A549 (cell line): Measurements from ENCODE around the gene LDLRAD4. TPM values are rescaled to one million over a fixed set of nuclear protein-coding genes. Genes with fewer than 3 reads are reported as not detected.

Source experiments
- ATAC-seq, 2 experiments: fragments of 200-7000 bp in 1 of 2; fragments of >200 bp in 1 of 2; cut with Nextera tagmentation in 1 of 2; cut with Tn5 transposase in 1 of 2; 3 replicates each; pipeline versions ENCODE4 v1.8.0 to v1.9.1; 2018 to 2020; ENCODE audit warnings: mild to moderate bottlenecking in 1 of 2, moderate library complexity in 1 of 2
- CTCF ChIA-PET: fragments of 300-600 bp; sonication (Branson Sonifier 250); formaldehyde crosslinking; extraction: SDS; loops from one replicate; lab custom pipeline; 2021; ENCODE audit warnings: antibody characterized with exemption, inconsistent platforms; lab: Yijun Ruan, JAX
- POLR2A ChIA-PET: fragments of 350-600 bp; formaldehyde crosslinking; extraction: SDS; loops from one replicate; lab custom pipeline; 2021; ENCODE audit warnings: antibody characterized with exemption, inconsistent platforms; lab: Yijun Ruan, JAX
- DNase-seq, 2 experiments: peaks; one replicate each; pipeline versions ENCODE4 v3.0.0 to v3.0.0-alpha.2; 2011 to 2016; ENCODE audit warnings: low read depth in 1 of 2, low spot score in 1 of 2
- FAIRE-seq: peaks from 2 replicates; lab custom pipeline; 2011; peaks lifted over from hg19 to GRCh38; lab: Jason Lieb, UNC
- H3K27ac ChIP-seq, 2 experiments: fragments of >200 bp; sonication (Bioruptor Twin); formaldehyde crosslinking; 3 replicates each; pipeline ENCODE4 v1.5.1; 2016 to 2017
- H3K4me1 ChIP-seq: fragments of >200 bp; sonication (Bioruptor Twin); formaldehyde crosslinking; 3 replicates; pipeline ENCODE4 v1.6.1; 2016
- H3K4me2 ChIP-seq: fragments of >200 bp; sonication (Bioruptor Twin); formaldehyde crosslinking; 3 replicates; pipeline ENCODE4 v1.6.1; 2016
- H3K4me3 ChIP-seq: fragments of >200 bp; sonication (Bioruptor Twin); formaldehyde crosslinking; 3 replicates; pipeline ENCODE4 v1.5.1; 2016
- H3K9me3 ChIP-seq: fragments of >200 bp; sonication (Bioruptor Twin); formaldehyde crosslinking; 3 replicates; pipeline ENCODE4 v1.6.1; 2016
- BHLHE40 ChIP-seq: IDR thresholded peaks from 2 replicates; pipeline ENCODE4 v1.6.1; 2012; ENCODE audit warnings: low read depth, low read length, inconsistent platforms
- CBX2 ChIP-seq: fragments of 200-600 bp; sonication (generic); IDR thresholded peaks from 2 replicates; pipeline ENCODE4 v1.6.1; 2016; ENCODE audit warnings: low read depth, mild to moderate bottlenecking, borderline replicate concordance
- CHD2 ChIP-seq: fragments of 150-350 bp; IDR thresholded peaks from 2 replicates; pipeline ENCODE4 v1.6.1; 2014; ENCODE audit warnings: low read length; ENCODE audit not compliant: partially characterized antibody
- EHMT2 ChIP-seq: fragments of 200-600 bp; sonication (generic); IDR thresholded peaks from 2 replicates; pipeline ENCODE4 v1.6.1; 2016; ENCODE audit warnings: antibody characterized with exemption, low read depth, mild to moderate bottlenecking, moderate library complexity
- ESRRA ChIP-seq: fragments of 150-350 bp; IDR thresholded peaks from 2 replicates; pipeline ENCODE4 v1.6.1; 2014; ENCODE audit warnings: mild to moderate bottlenecking, low read length, borderline replicate concordance
- FOXS1 ChIP-seq: fragments of 250-450 bp; sonication (Bioruptor Pico); IDR thresholded peaks from 2 replicates; pipeline ENCODE4 v1.5.0; 2020; ENCODE audit warnings: mild to moderate bottlenecking, moderate library complexity
- HDAC2 ChIP-seq: fragments of 200-600 bp; sonication (generic); IDR thresholded peaks from 2 replicates; pipeline ENCODE4 v1.6.1; 2016
- HEYL ChIP-seq: fragments of 250-450 bp; sonication (Bioruptor Pico); IDR thresholded peaks from 2 replicates; pipeline ENCODE4 v1.8.0; 2021; ENCODE audit warnings: mild to moderate bottlenecking, moderate library complexity
- HOXB5 ChIP-seq: fragments of 250-450 bp; sonication (Bioruptor Pico); IDR thresholded peaks from 2 replicates; pipeline ENCODE4 v1.5.0; 2020; ENCODE audit warnings: mild to moderate bottlenecking, moderate library complexity
- JUNB ChIP-seq: fragments of >200 bp; sonication (Bioruptor Twin); formaldehyde crosslinking; IDR thresholded peaks from 2 replicates; pipeline ENCODE4 v1.6.1; 2016
- KDM5A ChIP-seq: fragments of 200-600 bp; sonication (generic); IDR thresholded peaks from 2 replicates; pipeline ENCODE4 v1.6.1; 2016; ENCODE audit warnings: antibody characterized with exemption, mild to moderate bottlenecking
- MAZ ChIP-seq: fragments of 150-350 bp; IDR thresholded peaks from 2 replicates; pipeline ENCODE4 v1.6.1; 2014; ENCODE audit warnings: antibody characterized with exemption, low read depth, low read length, borderline replicate concordance
- PHF8 ChIP-seq: fragments of 200-600 bp; sonication (generic); IDR thresholded peaks from 2 replicates; pipeline ENCODE4 v1.6.1; 2016; ENCODE audit warnings: low read depth, mild to moderate bottlenecking, antibody characterized with exemption, moderate library complexity, borderline replicate concordance
- POLR2AphosphoS2 ChIP-seq: conservative IDR thresholded peaks from 2 replicates; pipeline ENCODE4 v1.6.1; 2012; ENCODE audit warnings: low read length, improper control_type of control experiment, inconsistent platforms
- RAD21 ChIP-seq, 2 experiments: fragments of >200 bp in 1 of 2; sonication (Bioruptor Twin) in 1 of 2; formaldehyde crosslinking in 1 of 2; IDR thresholded peaks in 1 of 2; conservative IDR thresholded peaks in 1 of 2; 2 replicates in 1 of 2; 3 replicates in 1 of 2; pipeline ENCODE4 v1.6.1; 2012 to 2018; ENCODE audit warnings: inconsistent platforms in 1 of 2
- RCOR1 ChIP-seq: fragments of 150-350 bp; IDR thresholded peaks from 2 replicates; pipeline ENCODE4 v1.6.1; 2014; ENCODE audit warnings: antibody characterized with exemption, low read length, low read depth
- RFX5 ChIP-seq: fragments of 450-650 bp; IDR thresholded peaks from 2 replicates; pipeline ENCODE4 v1.7.1; 2014; ENCODE audit warnings: antibody characterized with exemption, mild to moderate bottlenecking, moderate library complexity
- RNF2 ChIP-seq: fragments of 200-600 bp; sonication (generic); IDR thresholded peaks from 2 replicates; pipeline ENCODE4 v1.6.1; 2016; ENCODE audit warnings: low read depth, mild to moderate bottlenecking, antibody characterized with exemption, moderate library complexity, borderline replicate concordance
- TFCP2L1 ChIP-seq: fragments of 250-450 bp; sonication (Bioruptor Pico); IDR thresholded peaks from 2 replicates; pipeline ENCODE4 v1.5.0; 2021; ENCODE audit warnings: mild to moderate bottlenecking
- TP53 ChIP-seq: fragments of 250-450 bp; sonication (Bioruptor Pico); IDR thresholded peaks from 2 replicates; pipeline ENCODE4 v1.5.0; 2021; ENCODE audit warnings: mild to moderate bottlenecking, moderate library complexity
- ZNF302 ChIP-seq: fragments of 250-450 bp; sonication (Bioruptor Pico); IDR thresholded peaks from 2 replicates; pipeline ENCODE4 v1.9.0; 2021; ENCODE audit warnings: inconsistent platforms, mild to moderate bottlenecking, moderate library complexity
- ZSCAN20 ChIP-seq: fragments of 250-450 bp; sonication (Bioruptor Pico); IDR thresholded peaks from 2 replicates; pipeline ENCODE4 v1.8.0; 2022; ENCODE audit warnings: mild to moderate bottlenecking, moderate library complexity
- WGBS: methylation state at CpG from one replicate; pipeline ENCODE4 v1.1.6; 2017; ENCODE audit errors: missing lambda C conversion rate; 5-methylcytosine and 5-hydroxymethylcytosine counted together
- polyA plus RNA-seq, 4 experiments: library from polyadenylated mRNA; depleted of rRNA in 3 of 4; stranded (reverse); fragments of >200 nt; fragmentation: RNase III in 1 of 4; extraction: RNeasy Plus Mini Kit Qiagen cat#74134 plus additional on column Dnase treatment in 1 of 4; gene quantifications; 2 replicates in 3 of 4; 3 replicates in 1 of 4; pipeline ENCODE4 v1.2.3, GENCODE V29; 2011 to 2017
- TF ChIP-seq, protein P1 (sequence below): IDR thresholded peaks from 2 replicates; pipeline ENCODE4 v1.6.1; 2012
- TF ChIP-seq, protein P2 (sequence below): fragments of 250-450 bp; sonication (Bioruptor Pico); IDR thresholded peaks from 2 replicates; pipeline ENCODE4 v1.5.0; 2020; ENCODE audit warnings: low read depth, mild to moderate bottlenecking, moderate library complexity
- TF ChIP-seq, protein P3 (sequence below): fragments of 450-650 bp; IDR thresholded peaks from 2 replicates; pipeline ENCODE4 v1.6.1; 2014; ENCODE audit warnings: antibody characterized with exemption
- TF ChIP-seq, protein P4 (sequence below): fragments of >200 bp; sonication (Bioruptor Twin); formaldehyde crosslinking; IDR thresholded peaks from 3 replicates; pipeline ENCODE4 v1.6.1; 2016
- TF ChIP-seq, protein P5 (sequence below): fragments of 200-600 bp; sonication (generic); IDR thresholded peaks from 2 replicates; pipeline ENCODE4 v1.6.1; 2016; ENCODE audit warnings: antibody characterized with exemption, mild to moderate bottlenecking, moderate library complexity
- TF ChIP-seq, protein P6 (sequence below): IDR thresholded peaks from 2 replicates; pipeline ENCODE4 v1.6.1; 2012

The LDLRAD4 gene
- polyA plus RNA-seq, 2 of the 4 experiments (the other 2 are of a cell fraction): 5.2 to 7.6 TPM

DNA sequence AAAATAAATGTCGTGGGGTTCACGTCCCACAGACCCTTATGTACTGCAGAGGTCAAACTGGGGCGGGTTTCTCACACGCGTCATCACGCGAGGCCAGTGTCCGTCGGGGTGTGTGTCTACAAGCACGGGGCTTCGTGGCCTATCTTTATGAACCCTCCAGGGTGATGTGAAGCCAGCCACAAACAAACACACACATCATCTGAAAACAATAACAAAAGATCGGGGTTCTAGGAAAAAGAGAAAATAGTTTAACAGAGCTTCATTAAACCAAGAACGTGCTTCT lies 23.3 kb downstream of the LDLRAD4 start:
- DNase-seq (no peak), FAIRE-seq (no peak), ATAC-seq (no peak)
- Histone ChIP-seq H3K4me3 (no peak overlapping the region), H3K27ac (no peak overlapping the region), H3K9me3 (no peaks in the 10 kb centered on the region), H3K4me2 (no peak overlapping the region), H3K4me1 (no peaks in the 10 kb centered on the region)
- WGBS: 79% methylated on average over 13 of the region's 13 CpGs
- TF ChIP-seq TP53 (CRISPR knock-in tag) (no peak), HOXB5 (CRISPR knock-in tag) (no peak), RAD21 (conservative IDR thresholded peaks at IDR 0.05 in 1 of 2, IDR thresholded peaks at IDR 0.05 in 1 of 2) (no peak), KDM5A (no peak), ESRRA (no peak), CHD2 (no peak), HDAC2 (no peak), EHMT2 (no peak), CBX2 (no peak), FOXS1 (CRISPR knock-in tag) (no peak), POLR2AphosphoS2 (no peak), PHF8 (no peak), MAZ (no peak), ZSCAN20 (CRISPR knock-in tag) (no peak), RFX5 (no peak), JUNB (no peak), RCOR1 (no peak)
- TF ChIP-seq, protein P1, sequence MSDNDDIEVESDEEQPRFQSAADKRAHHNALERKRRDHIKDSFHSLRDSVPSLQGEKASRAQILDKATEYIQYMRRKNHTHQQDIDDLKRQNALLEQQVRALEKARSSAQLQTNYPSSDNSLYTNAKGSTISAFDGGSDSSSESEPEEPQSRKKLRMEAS: no peak
- TF ChIP-seq, protein P2, sequence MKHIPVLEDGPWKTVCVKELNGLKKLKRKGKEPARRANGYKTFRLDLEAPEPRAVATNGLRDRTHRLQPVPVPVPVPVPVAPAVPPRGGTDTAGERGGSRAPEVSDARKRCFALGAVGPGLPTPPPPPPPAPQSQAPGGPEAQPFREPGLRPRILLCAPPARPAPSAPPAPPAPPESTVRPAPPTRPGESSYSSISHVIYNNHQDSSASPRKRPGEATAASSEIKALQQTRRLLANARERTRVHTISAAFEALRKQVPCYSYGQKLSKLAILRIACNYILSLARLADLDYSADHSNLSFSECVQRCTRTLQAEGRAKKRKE (CRISPR knock-in tag): no peak
- TF ChIP-seq, protein P3, sequence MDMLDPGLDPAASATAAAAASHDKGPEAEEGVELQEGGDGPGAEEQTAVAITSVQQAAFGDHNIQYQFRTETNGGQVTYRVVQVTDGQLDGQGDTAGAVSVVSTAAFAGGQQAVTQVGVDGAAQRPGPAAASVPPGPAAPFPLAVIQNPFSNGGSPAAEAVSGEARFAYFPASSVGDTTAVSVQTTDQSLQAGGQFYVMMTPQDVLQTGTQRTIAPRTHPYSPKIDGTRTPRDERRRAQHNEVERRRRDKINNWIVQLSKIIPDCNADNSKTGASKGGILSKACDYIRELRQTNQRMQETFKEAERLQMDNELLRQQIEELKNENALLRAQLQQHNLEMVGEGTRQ: no peak
- POLR2A ChIA-PET: no interaction called here
- CTCF ChIA-PET: no interaction called here

DNA sequence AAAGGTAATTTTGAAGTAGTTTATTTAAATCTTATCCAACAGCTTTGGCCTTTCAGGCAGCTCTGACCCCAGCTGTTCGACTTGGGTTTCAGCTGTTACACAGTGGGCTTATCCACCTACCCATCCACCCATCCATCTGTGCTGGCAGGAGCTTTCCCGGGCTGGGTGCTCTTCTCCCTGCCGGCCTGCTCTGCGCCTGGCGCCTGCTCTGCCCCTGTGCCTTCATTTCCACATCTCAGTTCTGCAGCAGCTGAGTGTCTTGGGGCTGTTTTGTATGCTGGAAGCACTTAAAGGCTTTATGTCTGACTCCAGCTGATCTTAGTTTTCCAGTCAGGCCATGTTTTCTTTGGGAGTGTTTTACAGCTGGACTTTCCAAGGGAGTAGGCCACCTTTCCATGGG lies 24.2 kb downstream of the LDLRAD4 start:
- H3K4me3 ChIP-seq: no peak overlapping the region
- no peak for TF ChIP-seq RFX5
- TF ChIP-seq, protein P4, sequence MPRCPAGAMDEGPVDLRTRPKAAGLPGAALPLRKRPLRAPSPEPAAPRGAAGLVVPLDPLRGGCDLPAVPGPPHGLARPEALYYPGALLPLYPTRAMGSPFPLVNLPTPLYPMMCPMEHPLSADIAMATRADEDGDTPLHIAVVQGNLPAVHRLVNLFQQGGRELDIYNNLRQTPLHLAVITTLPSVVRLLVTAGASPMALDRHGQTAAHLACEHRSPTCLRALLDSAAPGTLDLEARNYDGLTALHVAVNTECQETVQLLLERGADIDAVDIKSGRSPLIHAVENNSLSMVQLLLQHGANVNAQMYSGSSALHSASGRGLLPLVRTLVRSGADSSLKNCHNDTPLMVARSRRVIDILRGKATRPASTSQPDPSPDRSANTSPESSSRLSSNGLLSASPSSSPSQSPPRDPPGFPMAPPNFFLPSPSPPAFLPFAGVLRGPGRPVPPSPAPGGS: no peak
- TF ChIP-seq, protein P1: no peak
- no peak for TF ChIP-seq TFCP2L1 (CRISPR knock-in tag)
- TF ChIP-seq, protein P5, sequence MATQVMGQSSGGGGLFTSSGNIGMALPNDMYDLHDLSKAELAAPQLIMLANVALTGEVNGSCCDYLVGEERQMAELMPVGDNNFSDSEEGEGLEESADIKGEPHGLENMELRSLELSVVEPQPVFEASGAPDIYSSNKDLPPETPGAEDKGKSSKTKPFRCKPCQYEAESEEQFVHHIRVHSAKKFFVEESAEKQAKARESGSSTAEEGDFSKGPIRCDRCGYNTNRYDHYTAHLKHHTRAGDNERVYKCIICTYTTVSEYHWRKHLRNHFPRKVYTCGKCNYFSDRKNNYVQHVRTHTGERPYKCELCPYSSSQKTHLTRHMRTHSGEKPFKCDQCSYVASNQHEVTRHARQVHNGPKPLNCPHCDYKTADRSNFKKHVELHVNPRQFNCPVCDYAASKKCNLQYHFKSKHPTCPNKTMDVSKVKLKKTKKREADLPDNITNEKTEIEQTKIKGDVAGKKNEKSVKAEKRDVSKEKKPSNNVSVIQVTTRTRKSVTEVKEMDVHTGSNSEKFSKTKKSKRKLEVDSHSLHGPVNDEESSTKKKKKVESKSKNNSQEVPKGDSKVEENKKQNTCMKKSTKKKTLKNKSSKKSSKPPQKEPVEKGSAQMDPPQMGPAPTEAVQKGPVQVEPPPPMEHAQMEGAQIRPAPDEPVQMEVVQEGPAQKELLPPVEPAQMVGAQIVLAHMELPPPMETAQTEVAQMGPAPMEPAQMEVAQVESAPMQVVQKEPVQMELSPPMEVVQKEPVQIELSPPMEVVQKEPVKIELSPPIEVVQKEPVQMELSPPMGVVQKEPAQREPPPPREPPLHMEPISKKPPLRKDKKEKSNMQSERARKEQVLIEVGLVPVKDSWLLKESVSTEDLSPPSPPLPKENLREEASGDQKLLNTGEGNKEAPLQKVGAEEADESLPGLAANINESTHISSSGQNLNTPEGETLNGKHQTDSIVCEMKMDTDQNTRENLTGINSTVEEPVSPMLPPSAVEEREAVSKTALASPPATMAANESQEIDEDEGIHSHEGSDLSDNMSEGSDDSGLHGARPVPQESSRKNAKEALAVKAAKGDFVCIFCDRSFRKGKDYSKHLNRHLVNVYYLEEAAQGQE: no peak
- TF ChIP-seq, protein P6, sequence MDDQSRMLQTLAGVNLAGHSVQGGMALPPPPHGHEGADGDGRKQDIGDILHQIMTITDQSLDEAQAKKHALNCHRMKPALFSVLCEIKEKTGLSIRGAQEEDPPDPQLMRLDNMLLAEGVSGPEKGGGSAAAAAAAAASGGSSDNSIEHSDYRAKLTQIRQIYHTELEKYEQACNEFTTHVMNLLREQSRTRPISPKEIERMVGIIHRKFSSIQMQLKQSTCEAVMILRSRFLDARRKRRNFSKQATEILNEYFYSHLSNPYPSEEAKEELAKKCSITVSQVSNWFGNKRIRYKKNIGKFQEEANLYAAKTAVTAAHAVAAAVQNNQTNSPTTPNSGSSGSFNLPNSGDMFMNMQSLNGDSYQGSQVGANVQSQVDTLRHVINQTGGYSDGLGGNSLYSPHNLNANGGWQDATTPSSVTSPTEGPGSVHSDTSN: no peak
- TF ChIP-seq RNF2: no peak
- no peak for TF ChIP-seq TP53 (CRISPR knock-in tag)
- no peak for TF ChIP-seq HEYL
- no peak for TF ChIP-seq BHLHE40
- TF ChIP-seq ZNF302: no peak
- ChIA-PET CTCF (interaction anchor here (0.9 kb wide), 1 partner anchor 296 kb away, joined by 3 read pairs; no protein-coding TSS in a partner anchor), POLR2A (no interaction called here)
- WGBS: 70% methylated on average over 5 of the region's 5 CpGs
- H3K9me3 ChIP-seq: no peaks in the 10 kb centered on the region
- FAIRE-seq (no peak), DNase-seq (no peak), ATAC-seq (no peak)
- H3K27ac ChIP-seq: no peak overlapping the region
- H3K4me2 ChIP-seq: no peak overlapping the region
- no peaks in the 10 kb centered on the region for H3K4me1 ChIP-seq
